Dendritic cell treated with granulocyte-macrophage colony-stimulating factor and Interleukin-4, amounts not matched to agents 40 ng/mL and 50 ng/mL, for 4 days (primary cell): ENCODE data around the gene ARHGEF19.
"Not testable (repeated sequence)": the region's sequence is repeated elsewhere in the genome, so short reads cannot be mapped to it uniquely, and the experiment has no call there.

Experiments
- H3K27ac Mint-ChIP-seq: one replicate; pipeline ENCODE4 v1.8.0; 2022; ENCODE audit warnings: mild to moderate bottlenecking, mixed read lengths
- H3K27me3 Mint-ChIP-seq: one replicate; pipeline ENCODE4 v1.8.0; 2022; ENCODE audit warnings: mild to moderate bottlenecking, mixed read lengths
- H3K36me3 Mint-ChIP-seq: one replicate; pipeline ENCODE4 v1.8.0; 2022; ENCODE audit warnings: low read depth, mixed read lengths
- H3K4me1 Mint-ChIP-seq: one replicate; pipeline ENCODE4 v1.8.0; 2022; ENCODE audit warnings: low read depth, mixed read lengths
- H3K4me3 Mint-ChIP-seq: one replicate; pipeline ENCODE4 v1.8.0; 2022; ENCODE audit warnings: mild to moderate bottlenecking, moderate library complexity, mixed read lengths
- H3K9me3 Mint-ChIP-seq: one replicate; pipeline ENCODE4 v1.8.0; 2022; ENCODE audit warnings: mixed read lengths
- intact Hi-C: fragments of 100-400 bp; cut with micrococcal nuclease; formaldehyde crosslinking; loops from one replicate; pipeline ENCODE4 v1.15.0; 2022

Gene ARHGEF19

GRCh38 chr1:16212251-16212961 lies at the start of gene ARHGEF19:
TSS of gene ARHGEF19 (minus strand) at chr1:16212652. CDS start at chr1:16209054, 3,598 bp downstream.
- intact Hi-C loops: no loop called here
- H3K27me3 Mint-ChIP-seq: peaks cover 26% of the 10 kb centered on the region

GRCh38 chr1:16262067-16262466 lies 49.6 kb upstream of the ARHGEF19 start:
- Mint-ChIP-seq H3K27me3 (no peaks in the 10 kb centered on the region), H3K4me3 (no peak overlapping the region), H3K4me1 (peaks cover 6% of the 10 kb centered on the region), H3K36me3 (peaks cover 29% of the 10 kb centered on the region), H3K27ac (no peak overlapping the region), H3K9me3 (no peaks in the 10 kb centered on the region)
- intact Hi-C loops: no loop called here

More at GRCh38 chr1:16212251-16212961, at the start of gene ARHGEF19:
- Mint-ChIP-seq H3K4me3 (no peak within 1 kb of the TSS), H3K27ac (no peak within 1 kb of the TSS), H3K36me3 (no peaks in the 10 kb centered on the region), H3K4me1 (peaks cover 26% of the 10 kb centered on the region), H3K9me3 (no peaks in the 10 kb centered on the region)

GRCh38 chr1:16260814-16261213 lies 48.4 kb upstream of the ARHGEF19 start:
- intact Hi-C loops: no loop called here
- no peak overlapping the region for H3K4me3 Mint-ChIP-seq
- H3K9me3 Mint-ChIP-seq: no peaks in the 10 kb centered on the region
- H3K4me1 Mint-ChIP-seq: no peaks in the 10 kb centered on the region
- H3K27me3 Mint-ChIP-seq: no peaks in the 10 kb centered on the region
- H3K27ac Mint-ChIP-seq: no peak overlapping the region
- peaks cover 36% of the 10 kb centered on the region for H3K36me3 Mint-ChIP-seq

GRCh38 chr1:16258591-16259135 lies 46.2 kb upstream of the ARHGEF19 start:
- H3K4me3 Mint-ChIP-seq: no peak overlapping the region
- H3K4me1 Mint-ChIP-seq: no peaks in the 10 kb centered on the region
- H3K27me3 Mint-ChIP-seq: no peaks in the 10 kb centered on the region
- peaks cover 55% of the 10 kb centered on the region for H3K36me3 Mint-ChIP-seq
- no peak overlapping the region for H3K27ac Mint-ChIP-seq
- no peaks in the 10 kb centered on the region for H3K9me3 Mint-ChIP-seq
- intact Hi-C loops: no loop called here

GRCh38 chr1:16257968-16258367 lies 45.5 kb upstream of the ARHGEF19 start:
- Mint-ChIP-seq H3K27me3 (no peaks in the 10 kb centered on the region), H3K27ac (no peak overlapping the region), H3K4me3 (no peak overlapping the region), H3K9me3 (no peaks in the 10 kb centered on the region), H3K4me1 (no peaks in the 10 kb centered on the region), H3K36me3 (peaks cover 55% of the 10 kb centered on the region)
- intact Hi-C loops: no loop called here

GRCh38 chr1:16257556-16257955 lies 45.1 kb upstream of the ARHGEF19 start:
- H3K4me1 Mint-ChIP-seq, H3K4me3 Mint-ChIP-seq: not testable (repeated sequence)

GRCh38 chr1:16256478-16256877 lies 44.0 kb upstream of the ARHGEF19 start:
- H3K4me3 Mint-ChIP-seq: no peak overlapping the region
- H3K9me3 Mint-ChIP-seq: no peaks in the 10 kb centered on the region
- no peak overlapping the region for H3K27ac Mint-ChIP-seq
- H3K4me1 Mint-ChIP-seq: peaks cover 5% of the 10 kb centered on the region
- no peaks in the 10 kb centered on the region for H3K27me3 Mint-ChIP-seq
- intact Hi-C loops: no loop called here
- H3K36me3 Mint-ChIP-seq: peaks cover 63% of the 10 kb centered on the region

More at GRCh38 chr1:16257556-16257955, 45.1 kb upstream of the ARHGEF19 start:
- peaks cover 55% of the 10 kb centered on the region for H3K36me3 Mint-ChIP-seq
- H3K27ac Mint-ChIP-seq, intact Hi-C loops, H3K9me3 Mint-ChIP-seq, H3K27me3 Mint-ChIP-seq: not testable (repeated sequence)

GRCh38 chr1:16254263-16254928 lies 41.9 kb upstream of the ARHGEF19 start:
- intact Hi-C loops: no loop called here
- no peaks in the 10 kb centered on the region for H3K27me3 Mint-ChIP-seq
- no peak overlapping the region for H3K4me3 Mint-ChIP-seq
- H3K27ac Mint-ChIP-seq: no peak overlapping the region
- peaks cover 76% of the 10 kb centered on the region for H3K36me3 Mint-ChIP-seq
- H3K9me3 Mint-ChIP-seq: no peaks in the 10 kb centered on the region
- H3K4me1 Mint-ChIP-seq: peaks cover 13% of the 10 kb centered on the region

- H3K27me3 Mint-ChIP-seq: no peaks in the 10 kb centered on the region
- H3K9me3 Mint-ChIP-seq: no peaks in the 10 kb centered on the region
- no peak overlapping the region for H3K4me3 Mint-ChIP-seq
- intact Hi-C loops: no loop called here
- peaks cover 13% of the 10 kb centered on the region for H3K4me1 Mint-ChIP-seq
- peaks cover 82% of the 10 kb centered on the region for H3K36me3 Mint-ChIP-seq
- H3K27ac Mint-ChIP-seq: no peak overlapping the region
Observed at GRCh38 chr1:16253332-16253922, 41.0 kb upstream of the ARHGEF19 start.

GRCh38 chr1:16252912-16253311 lies 40.5 kb upstream of the ARHGEF19 start:
- Mint-ChIP-seq H3K4me1 (peaks cover 13% of the 10 kb centered on the region), H3K36me3 (peaks cover 85% of the 10 kb centered on the region), H3K4me3 (no peak overlapping the region), H3K27me3 (no peaks in the 10 kb centered on the region), H3K9me3 (no peaks in the 10 kb centered on the region), H3K27ac (no peak overlapping the region)
- intact Hi-C loops: no loop called here

GRCh38 chr1:16251381-16251780 lies 38.9 kb upstream of the ARHGEF19 start:
- Mint-ChIP-seq H3K27me3 (no peaks in the 10 kb centered on the region), H3K36me3 (peaks cover 94% of the 10 kb centered on the region), H3K27ac (no peak overlapping the region), H3K4me1 (peaks cover 13% of the 10 kb centered on the region), H3K4me3 (no peak overlapping the region), H3K9me3 (no peaks in the 10 kb centered on the region)
- intact Hi-C loops: no loop called here

- peaks cover 13% of the 10 kb centered on the region for H3K4me1 Mint-ChIP-seq
- no peaks in the 10 kb centered on the region for H3K27me3 Mint-ChIP-seq
- H3K36me3 Mint-ChIP-seq: peaks cover 94% of the 10 kb centered on the region
- no peaks in the 10 kb centered on the region for H3K9me3 Mint-ChIP-seq
- H3K27ac Mint-ChIP-seq: no peak overlapping the region
- intact Hi-C loops: no loop called here
- no peak overlapping the region for H3K4me3 Mint-ChIP-seq
Observed at GRCh38 chr1:16250524-16251251, 38.2 kb upstream of the ARHGEF19 start.

- intact Hi-C loops: no loop called here
- peaks cover 15% of the 10 kb centered on the region for H3K4me1 Mint-ChIP-seq
- no peak overlapping the region for H3K4me3 Mint-ChIP-seq
- H3K27me3 Mint-ChIP-seq: no peaks in the 10 kb centered on the region
- H3K9me3 Mint-ChIP-seq: no peaks in the 10 kb centered on the region
- no peak overlapping the region for H3K27ac Mint-ChIP-seq
- H3K36me3 Mint-ChIP-seq: peaks cover 85% of the 10 kb centered on the region
Observed at GRCh38 chr1:16249596-16250241, 37.3 kb upstream of the ARHGEF19 start.
